Right atrium auricular region (tissue), 2 donors: ENCODE measurements around the gene TMEM117. TPM values are rescaled to one million over a fixed set of nuclear protein-coding genes. Genes with fewer than 3 reads are reported as not detected.

Experiments used
- DNase-seq: peaks from one replicate; pipeline ENCODE4 v3.0.0-alpha.2; 2019; ENCODE audit warnings: low spot score
- H3K27ac ChIP-seq, 2 donors: fragments of 200-600 bp; sonication (generic); 1 replicate in 1 of 2; 2 replicates in 1 of 2; pipeline ENCODE4 v1.5.1; 2016 to 2019
- H3K27me3 ChIP-seq, 2 donors: fragments of 200-600 bp; sonication (generic); one replicate each; pipeline versions ENCODE4 v1.5.1 to v1.6.0; 2017 to 2019
- H3K36me3 ChIP-seq: fragments of 200-600 bp; sonication (generic); one replicate; pipeline ENCODE4 v1.5.1; 2016
- H3K4me1 ChIP-seq, 2 donors: fragments of 200-600 bp; sonication (generic); one replicate each; pipeline versions ENCODE4 v1.5.1 to v1.6.0; 2017 to 2019
- H3K4me3 ChIP-seq, 2 donors: fragments of 200-600 bp; sonication (generic); 1 replicate in 1 of 2; 2 replicates in 1 of 2; pipeline ENCODE4 v1.5.1; 2017 to 2019; ENCODE audit warnings: mild to moderate bottlenecking in 1 of 2, moderate library complexity in 1 of 2
- H3K9me3 ChIP-seq, 2 donors: fragments of 200-600 bp; sonication (generic); one replicate each; pipeline ENCODE4 v1.5.1; 2019
- CTCF ChIP-seq, 2 donors: fragments of 200-600 bp; sonication (generic); IDR thresholded peaks; one replicate each; pipeline ENCODE4 v1.5.1; 2019; ENCODE audit warnings: antibody characterized with exemption in 2 of 2
- total RNA-seq, 2 donors: library from RNA; depleted of rRNA; stranded (reverse); fragments of >200 nt; gene quantifications; one replicate each; pipeline ENCODE4 v1.1.0, GENCODE V29; 2016

The TMEM117 gene
- total RNA-seq, 2 donors from 2014 or later: 10.8 to 24.1 TPM

GRCh38 chr12:43805149-43805859, 30.6 kb upstream of the TMEM117 start:
- no peak for DNase-seq
- Histone ChIP-seq H3K27ac (peak overlapping the region; percentile 94 to 96), H3K9me3 (no peaks in the 10 kb centered on the region), H3K27me3 (no peaks in the 10 kb centered on the region), H3K36me3 (peaks cover 19% of the 10 kb centered on the region), H3K4me3 (peak overlapping the region; percentile 95 to 98), H3K4me1 (peaks cover 0 to 33% of the 10 kb centered on the region in 2 donors)
- TF ChIP-seq CTCF (IDR thresholded peaks at IDR 0.05): no peak

- no peaks in the 10 kb centered on the region for H3K9me3 ChIP-seq
- no peaks in the 10 kb centered on the region for H3K27me3 ChIP-seq
- peak; percentile 85 for DNase-seq
- peak within 1 kb of the TSS; percentile 95 to 98 for H3K4me3 ChIP-seq
- peaks cover 11% of the 10 kb centered on the region for H3K36me3 ChIP-seq
- peak in 1 of 2 donors; percentile 43 for TF ChIP-seq CTCF (IDR thresholded peaks at IDR 0.05)
- peaks cover 0 to 33% of the 10 kb centered on the region in 2 donors for H3K4me1 ChIP-seq
- H3K27ac ChIP-seq: peak within 1 kb of the TSS; percentile 94 to 96
These were observed 29.8 kb upstream of the TMEM117 start, which contains the start of gene TWF1 for GRCh38 chr12:43805860-43806736. TSS of gene TWF1 (minus strand) at chr12:43806317. CDS start at chr12:43806245, 72 bp downstream.

- DNase-seq: no peak
- no peak for TF ChIP-seq CTCF (IDR thresholded peaks at IDR 0.05)
- peaks cover 5% of the 10 kb centered on the region for H3K36me3 ChIP-seq
- H3K4me1 ChIP-seq: peaks cover 0 to 33% of the 10 kb centered on the region in 2 donors
- peak overlapping the region; percentile 94 to 96 for H3K27ac ChIP-seq
- H3K27me3 ChIP-seq: no peaks in the 10 kb centered on the region
- peak overlapping the region; percentile 95 to 98 for H3K4me3 ChIP-seq
- no peaks in the 10 kb centered on the region for H3K9me3 ChIP-seq
These were observed 29.2 kb upstream of the TMEM117 start for GRCh38 chr12:43806737-43807072.

- no peaks in the 10 kb centered on the region for H3K27me3 ChIP-seq
- H3K4me3 ChIP-seq: no peak overlapping the region
- peaks cover 0 to 33% of the 10 kb centered on the region in 2 donors for H3K4me1 ChIP-seq
- peak overlapping the region in 1 of 2 donors; percentile 94 for H3K27ac ChIP-seq
- no peak for TF ChIP-seq CTCF (IDR thresholded peaks at IDR 0.05)
- no peak for DNase-seq
- H3K9me3 ChIP-seq: no peaks in the 10 kb centered on the region
- no peaks in the 10 kb centered on the region for H3K36me3 ChIP-seq
These were observed 28.5 kb upstream of the TMEM117 start for GRCh38 chr12:43807386-43807785.

GRCh38 chr12:43812057-43812456, 23.8 kb upstream of the TMEM117 start:
- H3K9me3 ChIP-seq: no peaks in the 10 kb centered on the region
- H3K4me3 ChIP-seq: no peak overlapping the region
- DNase-seq: no peak
- no peak overlapping the region for H3K27ac ChIP-seq
- no peak for TF ChIP-seq CTCF (IDR thresholded peaks at IDR 0.05)
- no peaks in the 10 kb centered on the region for H3K36me3 ChIP-seq
- H3K4me1 ChIP-seq: peaks cover 0 to 1% of the 10 kb centered on the region in 2 donors
- H3K27me3 ChIP-seq: no peaks in the 10 kb centered on the region
